Right cardiac atrium (tissue), 5 donors: ENCODE data around the gene CRAT. TPM values are rescaled to one million over a fixed set of nuclear protein-coding genes. Genes with fewer than 3 reads are reported as not detected.

Experiments
- ATAC-seq, 2 donors: fragments of 200-7000 bp; cut with Tn5 transposase; one replicate each; pipeline versions ENCODE4 v1.8.0 to v1.9.1; 2020; ENCODE audit warnings: moderate library complexity in 2 of 2, mild to moderate bottlenecking in 1 of 2
- DNase-seq, 3 donors: peaks; one replicate each; pipeline ENCODE4 v3.0.0-alpha.2; 2020
- H3K27ac ChIP-seq: one replicate; pipeline ENCODE4 v1.5.1; 2013; ENCODE audit warnings: mild to moderate bottlenecking, low read length, control low read depth, moderate library complexity
- H3K27me3 ChIP-seq: one replicate; pipeline ENCODE4 v1.6.1; 2013; ENCODE audit not compliant: control insufficient read depth, insufficient read depth
- H3K4me1 ChIP-seq: one replicate; pipeline ENCODE4 v1.6.1; 2013; ENCODE audit warnings: low read length; ENCODE audit not compliant: control insufficient read depth, insufficient read depth
- H3K4me3 ChIP-seq: one replicate; pipeline ENCODE4 v1.5.1; 2013; ENCODE audit warnings: low read length, control low read depth
- H3K9me3 ChIP-seq: one replicate; pipeline ENCODE4 v1.6.1; 2013; ENCODE audit warnings: low read length; ENCODE audit not compliant: control insufficient read depth
- WGBS: extraction: QIAGEN DNeasy Blood & Tissue Kit; methylation state at CpG from one replicate; pipeline ENCODE4 v1.1.7; 2013; 5-methylcytosine and 5-hydroxymethylcytosine counted together
- intact Hi-C, 4 donors: fragments of 100-400 bp; cut with DNase I; formaldehyde crosslinking; loops; one replicate each; pipeline versions ENCODE4 v1.11.0 to v1.14.0; 2022 to 2023
- polyA plus RNA-seq: library from polyadenylated mRNA; stranded (reverse); fragments of 200-250 nt; gene quantifications from one replicate; pipeline ENCODE4 v1.2.3, GENCODE V29; 2013
- total RNA-seq, 4 donors: library from RNA; stranded (reverse); fragmentation: NEBNext Ultra II Directional; extraction: Animal tissue kit (Norgen Biotek cat#: 25700); gene quantifications; one replicate each; pipeline ENCODE4 v1.2.1, GENCODE V29; 2021
- donor health status: healthy with polysubstance abuse.
- donor health status: DM: no; HTN: yes; CAD: no.
- donor health status: DM: no; HTN: no; CAD: no.
- donor health status: DM: no; HTN: yes; CAD: no; lungs with severe emphysema.
- donor health status: DM: yes; HTN: yes; CAD: no.

CRAT gene
- total and polyA plus RNA-seq, 5 donors: 47.0 to 69.9 (median 58.4) TPM

- DNase-seq (peak; percentile 73 to 89 (median 84)), ATAC-seq (peak in 1 of 2 donors; percentile 6)
- intact Hi-C loops: loop anchor here in 2 of 4 donors (2.0 to 10.0 kb wide), 2 partner anchors 27 to 339 kb away; no protein-coding TSS in a partner anchor
- Histone ChIP-seq H3K27me3 (no peaks in the 10 kb centered on the region), H3K27ac (peak overlapping the region; percentile 86), H3K4me1 (peaks cover 24% of the 10 kb centered on the region), H3K4me3 (no peak overlapping the region), H3K9me3 (no peaks in the 10 kb centered on the region)
- WGBS: 28% methylated on average over 7 of the region's 7 CpGs
Measured at GRCh38 chr9:129145841-129146292, 35.3 kb upstream of the CRAT start.

DNA sequence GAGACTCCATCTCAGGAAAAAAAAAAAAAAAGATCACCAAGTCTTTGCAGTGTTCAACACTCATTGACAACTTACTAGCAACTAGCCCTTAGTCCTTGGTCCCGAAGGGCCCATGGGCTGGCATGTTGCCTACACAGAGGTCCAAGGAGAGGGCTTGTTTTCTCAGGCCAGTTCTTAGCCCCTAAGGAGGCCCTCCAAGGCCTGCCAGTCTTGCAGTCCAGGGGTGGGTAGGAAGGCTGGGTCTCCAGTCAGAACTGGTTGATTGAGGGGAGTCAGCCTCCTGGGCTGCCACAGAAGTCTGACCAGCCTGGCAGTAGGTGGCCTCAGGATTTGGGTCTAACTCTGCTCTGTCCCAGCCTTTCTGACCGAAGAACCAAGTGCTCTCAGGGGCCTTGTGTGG, 34.7 kb upstream of the CRAT start:
- ATAC-seq (no peak), DNase-seq (peak in 2 of 3 donors; percentile 43 to 74)
- intact Hi-C loops: loop anchor here in 1 of 4 donors (10.0 kb wide), 1 partner anchor 339 kb away; no protein-coding TSS in a partner anchor
- 48% methylated on average over 2 of the region's 2 CpGs for WGBS
- peaks cover 26% of the 10 kb centered on the region for H3K4me1 ChIP-seq
- no peaks in the 10 kb centered on the region for H3K9me3 ChIP-seq
- no peak overlapping the region for H3K4me3 ChIP-seq
- H3K27me3 ChIP-seq: no peaks in the 10 kb centered on the region
- H3K27ac ChIP-seq: peak overlapping the region; percentile 75

- WGBS: 11% methylated on average over 14 of the region's 14 CpGs
Measured at GRCh38 chr9:129143031-129143927, 32.7 kb upstream of the CRAT start.

DNA sequence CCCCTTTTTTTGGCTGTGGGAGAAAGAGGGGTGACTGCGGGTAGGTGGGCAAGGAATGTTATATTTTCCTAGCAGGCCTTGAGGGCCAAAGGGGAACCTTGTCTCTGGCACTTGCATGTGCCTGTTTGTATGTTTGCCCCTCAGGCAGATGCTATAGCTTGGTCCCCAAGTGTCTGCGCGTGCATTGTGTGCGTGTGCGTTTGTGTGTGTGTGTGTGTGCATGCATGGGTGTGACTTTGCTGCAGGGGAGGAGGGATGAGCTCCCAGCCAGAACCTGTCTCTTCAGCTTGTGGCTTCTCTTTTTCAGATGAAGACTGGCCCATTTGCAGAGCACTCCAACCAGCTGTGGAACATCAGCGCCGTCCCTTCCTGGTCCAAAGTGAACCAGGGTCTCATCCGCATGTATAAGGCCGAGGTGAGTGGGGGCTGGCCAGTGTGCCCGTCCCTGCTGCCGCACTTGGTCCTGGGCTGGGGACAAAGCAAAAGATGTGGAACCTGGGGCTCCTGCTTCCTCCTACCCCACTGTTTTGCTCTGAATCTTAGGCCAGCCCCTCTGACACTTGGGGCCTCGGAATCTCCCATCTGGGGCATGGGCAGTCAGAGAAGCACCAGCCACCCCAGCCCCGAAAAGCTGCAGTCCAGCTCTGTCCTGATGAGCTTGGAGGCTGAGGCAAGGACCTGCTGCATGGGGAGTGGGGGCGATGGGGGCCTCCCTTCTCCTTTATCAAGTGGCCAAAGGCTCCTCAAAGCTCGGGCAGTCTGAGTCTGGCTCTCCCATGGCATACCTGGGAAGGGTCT, 31.7 kb upstream of the CRAT start:
- WGBS: 39% methylated on average over 15 of the region's 15 CpGs
- Histone ChIP-seq H3K4me3 (no peak overlapping the region), H3K27ac (peak overlapping the region; percentile 88), H3K4me1 (peaks cover 32% of the 10 kb centered on the region), H3K9me3 (no peaks in the 10 kb centered on the region), H3K27me3 (no peaks in the 10 kb centered on the region)
- DNase-seq (peak in 1 of 3 donors; percentile 61), ATAC-seq (no peak)
- intact Hi-C loops: loop anchor here in 2 of 4 donors (5.0 to 10.0 kb wide), 2 partner anchors 342 to 355 kb away; no protein-coding TSS in a partner anchor

More at GRCh38 chr9:129143031-129143927, 32.7 kb upstream of the CRAT start:
- intact Hi-C loops: loop anchor here in 2 of 4 donors (5.0 to 10.0 kb wide), 2 partner anchors 342 to 354 kb away; no protein-coding TSS in a partner anchor
- H3K9me3 ChIP-seq: no peaks in the 10 kb centered on the region
- H3K4me3 ChIP-seq: no peak overlapping the region
- DNase-seq (peak; percentile 92 to 96 (median 96)), ATAC-seq (peak; percentile 23 to 59)
- peaks cover 30% of the 10 kb centered on the region for H3K4me1 ChIP-seq
- H3K27ac ChIP-seq: peak overlapping the region; percentile 95
- H3K27me3 ChIP-seq: no peaks in the 10 kb centered on the region

- Histone ChIP-seq H3K27ac (peak overlapping the region; percentile 96), H3K9me3 (no peaks in the 10 kb centered on the region), H3K4me1 (peaks cover 31% of the 10 kb centered on the region), H3K4me3 (peak overlapping the region; percentile 3), H3K27me3 (no peaks in the 10 kb centered on the region)
- WGBS: 6% methylated on average over 13 of the region's 13 CpGs
- peak; percentile 9 to 10 for ATAC-seq
- peak; percentile 77 to 88 (median 80) for DNase-seq
- intact Hi-C loops: loop anchor here in 2 of 4 donors (2.0 to 10.0 kb wide), 3 partner anchors 33 to 356 kb away; no protein-coding TSS in a partner anchor
Measured at GRCh38 chr9:129141066-129142041, 30.8 kb upstream of the CRAT start.

DNA sequence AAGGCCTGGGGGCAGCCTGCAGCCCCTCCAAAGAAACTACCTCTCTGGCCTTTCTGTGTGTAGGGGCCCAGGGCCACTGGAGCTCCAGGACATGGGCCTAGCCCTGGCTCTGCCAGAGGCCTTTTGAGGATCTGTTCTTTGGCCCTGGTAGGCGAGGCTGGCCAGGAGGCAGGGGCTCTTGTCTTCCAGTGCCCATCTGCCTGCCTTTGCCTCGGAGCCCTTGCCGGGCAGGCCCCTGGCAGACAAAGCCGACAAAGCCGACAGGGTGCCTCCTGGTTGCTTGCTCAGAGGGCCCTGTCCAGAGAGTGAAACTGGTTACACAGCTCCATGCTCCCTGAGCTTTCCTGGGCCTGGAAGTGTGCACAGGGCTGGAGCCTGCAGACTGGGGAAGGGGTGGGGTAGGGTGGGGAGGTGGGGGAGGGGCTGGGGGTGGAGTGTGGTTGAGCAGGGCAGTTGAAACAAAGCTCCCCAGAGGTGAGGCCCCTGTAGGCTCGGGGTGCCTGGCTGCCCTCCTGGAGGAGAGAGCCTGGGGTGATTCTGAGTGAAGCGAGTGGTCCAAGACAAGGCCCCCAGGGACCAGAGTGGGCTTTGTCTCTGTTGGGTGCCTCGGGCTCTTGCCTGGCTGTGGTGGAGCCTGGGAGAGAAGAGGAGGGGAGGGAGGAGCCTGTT, 29.9 kb upstream of the CRAT start:
- 8% methylated on average over 8 of the region's 8 CpGs for WGBS
- intact Hi-C loops: loop anchor here in 2 of 4 donors (2.0 to 10.0 kb wide), 3 partner anchors 34 to 357 kb away; no protein-coding TSS in a partner anchor
- DNase-seq: peak; percentile 48 to 78 (median 77)

GRCh38 chr9:129139993-129140396, 29.4 kb upstream of the CRAT start:
- Histone ChIP-seq H3K9me3 (no peaks in the 10 kb centered on the region), H3K27me3 (no peaks in the 10 kb centered on the region), H3K4me1 (peaks cover 26% of the 10 kb centered on the region), H3K4me3 (peak overlapping the region; percentile 3), H3K27ac (peak overlapping the region; percentile 96)
- peak; percentile 94 to 96 (median 95) for DNase-seq
- peak; percentile 79 to 81 for ATAC-seq
- WGBS: under 1% methylated on average over 11 of the region's 11 CpGs
- intact Hi-C loops: loop anchor here (2.0 to 10.0 kb wide), 8 partner anchors 35 to 645 kb away; partner anchors contain the start of gene IER5L (in 1 of the 4)

More for the DNA sequence above, 29.9 kb upstream of the CRAT start:
- Histone ChIP-seq H3K4me1 (peaks cover 26% of the 10 kb centered on the region), H3K27ac (peak overlapping the region; percentile 96), H3K27me3 (no peaks in the 10 kb centered on the region), H3K9me3 (no peaks in the 10 kb centered on the region), H3K4me3 (peak overlapping the region; percentile 3)
- peak; percentile 2 to 9 for ATAC-seq

- ATAC-seq: peak; percentile 63 to 70
- peak overlapping the region; percentile 100 for H3K27ac ChIP-seq
- H3K4me3 ChIP-seq: peak overlapping the region; percentile 38
- no peaks in the 10 kb centered on the region for H3K27me3 ChIP-seq
- WGBS: 3% methylated on average over 13 of the region's 13 CpGs
- H3K4me1 ChIP-seq: peaks cover 26% of the 10 kb centered on the region
- intact Hi-C loops: loop anchor here (2.0 to 10.0 kb wide), 5 partner anchors 38 to 645 kb away; partner anchors contain the start of gene IER5L (in 1 of the 4)
- peak; percentile 78 to 88 (median 85) for DNase-seq
- H3K9me3 ChIP-seq: no peaks in the 10 kb centered on the region
Measured at GRCh38 chr9:129139233-129139992, 28.8 kb upstream of the CRAT start.
